T-cell (primary cell): ENCODE data around the gene SYNGR2. TPM values are rescaled to one million over a fixed set of nuclear protein-coding genes. Genes with fewer than 3 reads are reported as not detected.

Experiments
- ATAC-seq, 4 experiments: fragments of 200-7000 bp in 3 of 4; fragments of 150-1000 bp in 1 of 4; cut with Tn5 transposase; replicated peaks in 1 of 4; 1 replicate in 3 of 4; 2 replicates in 1 of 4; pipeline ENCODE4 v1.10.0; 2021; ENCODE audit warnings: moderate library complexity in 3 of 4, mild to moderate bottlenecking in 2 of 4, moderate number of reproducible peaks in 1 of 4
- CTCF ChIA-PET, 2 donors: fragments of 300-600 bp; sonication (Branson Sonifier 250); formaldehyde crosslinking; loops; one replicate each; lab custom pipeline; 2022; ENCODE audit warnings: antibody characterized with exemption in 2 of 2; lab: Charles Lee
- POLR2A ChIA-PET, 2 donors: fragments of 300-600 bp; sonication (Branson Sonifier 250); formaldehyde crosslinking; loops; one replicate each; lab custom pipeline; 2022; ENCODE audit warnings: antibody characterized with exemption in 2 of 2; lab: Charles Lee
- DNase-seq, 35 experiments: peaks; one replicate each; pipeline versions ENCODE4 v3.0.0 to v3.0.0-alpha.2; 2013 to 2023
- H3K27ac ChIP-seq: one replicate; pipeline ENCODE4 v1.5.1; 2013; ENCODE audit warnings: low read length
- H3K27me3 ChIP-seq, 2 experiments: replicated peaks in 1 of 2; 1 replicate in 1 of 2; 2 replicates in 1 of 2; pipeline versions ENCODE4 v1.6.1 to v1.7.0; 2013; ENCODE audit warnings: low read length in 1 of 2, mixed read lengths in 1 of 2; ENCODE audit not compliant: control insufficient read depth in 2 of 2, insufficient read depth in 2 of 2; ENCODE audit errors: extremely low read depth in 1 of 2
- H3K36me3 ChIP-seq, 2 donors: 1 replicate in 1 of 2; 2 replicates in 1 of 2; pipeline versions ENCODE4 v1.6.1 to v1.7.0; 2013; ENCODE audit warnings: low read length in 1 of 2; ENCODE audit not compliant: control insufficient read depth in 2 of 2, insufficient read depth in 1 of 2; ENCODE audit errors: extremely low read depth in 1 of 2
- H3K4me1 ChIP-seq, 2 experiments: 1 replicate in 1 of 2; 2 replicates in 1 of 2; pipeline versions ENCODE4 v1.6.1 to v1.7.0; 2013; ENCODE audit warnings: low read length in 2 of 2, mixed read lengths in 1 of 2; ENCODE audit not compliant: insufficient read depth in 2 of 2, control insufficient read depth in 1 of 2; ENCODE audit errors: extremely low read depth in 1 of 2
- H3K4me3 ChIP-seq, 2 donors: 1 replicate in 1 of 2; 2 replicates in 1 of 2; pipeline versions ENCODE4 v1.5.1 to v1.7.0; 2013; ENCODE audit warnings: mild to moderate bottlenecking in 2 of 2, low read length in 1 of 2, moderate library complexity in 1 of 2; ENCODE audit not compliant: control insufficient read depth in 1 of 2; ENCODE audit errors: extremely low read depth in 1 of 2
- H3K9me3 ChIP-seq: 2 replicates; pipeline ENCODE4 v1.7.0; 2013
- H3K27ac Mint-ChIP-seq, 2 donors: one replicate each; pipeline ENCODE4 v1.8.0; 2020 to 2021; ENCODE audit warnings: mild to moderate bottlenecking in 2 of 2, mixed read lengths in 2 of 2
- H3K27me3 Mint-ChIP-seq, 2 donors: one replicate each; pipeline ENCODE4 v1.8.0; 2021 to 2022; ENCODE audit warnings: mixed read lengths in 2 of 2
- H3K36me3 Mint-ChIP-seq: one replicate; pipeline ENCODE4 v1.8.0; 2021; ENCODE audit warnings: mixed read lengths
- H3K4me1 Mint-ChIP-seq, 3 donors: one replicate each; pipeline ENCODE4 v1.8.0; 2020 to 2022; ENCODE audit warnings: mixed read lengths in 3 of 3, mild to moderate bottlenecking in 1 of 3
- H3K4me3 Mint-ChIP-seq, 3 donors: one replicate each; pipeline ENCODE4 v1.8.0; 2020 to 2022; ENCODE audit warnings: mild to moderate bottlenecking in 3 of 3, mixed read lengths in 3 of 3, moderate library complexity in 3 of 3
- H3K9me3 Mint-ChIP-seq, 3 donors: one replicate each; pipeline ENCODE4 v1.8.0; 2020 to 2022; ENCODE audit warnings: mixed read lengths in 3 of 3
- WGBS: methylation state at CpG from one replicate; pipeline ENCODE4 v1.1.5; 2013; ENCODE audit warnings: missing lambda C conversion rate; ENCODE audit not compliant: insufficient coverage; 5-methylcytosine and 5-hydroxymethylcytosine counted together
- total RNA-seq, 35 experiments: library from RNA in 6 of 35; stranded (reverse) in 6 of 35; fragments of 120-200 nt in 1 of 35; gene quantifications; one replicate each; pipeline versions ENCODE4 v1.2.1 to v1.2.4 and lab custom pipeline; 2013 to 2026

The SYNGR2 gene
- total RNA-seq, 5 donors from 2014 or later (not counting 1 experiment from before 2014, with no cell fraction given): 56.0 to 86.3 (median 74.6) TPM

- POLR2A ChIA-PET: interaction anchor here in 1 of 2 donors (0.6 kb wide), 1 partner anchor 90 kb away, joined by 3 read pairs; no protein-coding TSS in a partner anchor
- Mint-ChIP-seq H3K4me3 (peak overlapping the region in 1 of 3 donors; percentile 58), H3K4me1 (peaks cover 17 to 24% (median 19%) of the 10 kb centered on the region in 3 donors), H3K27me3 (no peaks in the 10 kb centered on the region), H3K27ac (peak overlapping the region; percentile 45 to 73), H3K36me3 (no peaks in the 10 kb centered on the region), H3K9me3 (no peaks in the 10 kb centered on the region)
- peaks cover 3 to 19% of the 10 kb centered on the region in 2 experiments for H3K4me1 ChIP-seq
- CTCF ChIA-PET: no interaction called here
- no peaks in the 10 kb centered on the region for H3K9me3 ChIP-seq
- ATAC-seq (no peak), DNase-seq (no peak)
- H3K27me3 ChIP-seq: no peaks in the 10 kb centered on the region
- no peak overlapping the region for H3K27ac ChIP-seq
- no peak overlapping the region for H3K4me3 ChIP-seq
- no CpG with 5 or more reads among the region's 2 CpGs for WGBS
- H3K36me3 ChIP-seq: peaks cover 0 to 1% of the 10 kb centered on the region in 2 donors
These were observed 12.1 kb downstream of the SYNGR2 start for GRCh38 chr17:78180508-78180907.

- no peaks in the 10 kb centered on the region for H3K9me3 Mint-ChIP-seq
- H3K36me3 Mint-ChIP-seq: no peaks in the 10 kb centered on the region
- Histone ChIP-seq H3K27me3 (no peaks in the 10 kb centered on the region), H3K36me3 (no peaks in the 10 kb centered on the region), H3K27ac (no peak overlapping the region), H3K4me1 (peaks cover 0 to 21% of the 10 kb centered on the region in 2 experiments), H3K9me3 (no peaks in the 10 kb centered on the region), H3K4me3 (no peak overlapping the region)
- H3K27ac Mint-ChIP-seq: no peak overlapping the region
- peaks cover 0 to 17% (median 10%) of the 10 kb centered on the region in 3 donors for H3K4me1 Mint-ChIP-seq
- DNase-seq (no peak), ATAC-seq (no peak)
- H3K27me3 Mint-ChIP-seq: no peaks in the 10 kb centered on the region
- POLR2A ChIA-PET: no interaction called here
- H3K4me3 Mint-ChIP-seq: no peak overlapping the region
- CTCF ChIA-PET: no interaction called here
- 95% methylated on average over 9 of the region's 13 CpGs for WGBS
These were observed 14.1 kb downstream of the SYNGR2 start for GRCh38 chr17:78182504-78182903.

- CTCF ChIA-PET: no interaction called here
- Mint-ChIP-seq H3K27ac (no peak overlapping the region), H3K4me1 (peaks cover 0 to 19% (median 13%) of the 10 kb centered on the region in 3 donors), H3K9me3 (no peaks in the 10 kb centered on the region), H3K36me3 (no peaks in the 10 kb centered on the region), H3K4me3 (no peak overlapping the region), H3K27me3 (no peaks in the 10 kb centered on the region)
- Histone ChIP-seq H3K9me3 (no peaks in the 10 kb centered on the region), H3K4me1 (peaks cover 0 to 24% of the 10 kb centered on the region in 2 experiments), H3K27me3 (no peaks in the 10 kb centered on the region), H3K27ac (no peak overlapping the region), H3K4me3 (no peak overlapping the region), H3K36me3 (no peaks in the 10 kb centered on the region)
- POLR2A ChIA-PET: no interaction called here
- 97% methylated on average over 5 of the region's 12 CpGs for WGBS
- ATAC-seq (no peak), DNase-seq (no peak)
These were observed 15.5 kb downstream of the SYNGR2 start for GRCh38 chr17:78183916-78184315.

- no peak overlapping the region for H3K27ac ChIP-seq
- Mint-ChIP-seq H3K4me3 (no peak overlapping the region), H3K27ac (no peak overlapping the region), H3K9me3 (no peaks in the 10 kb centered on the region), H3K4me1 (peaks cover 0 to 19% (median 13%) of the 10 kb centered on the region in 3 donors), H3K36me3 (no peaks in the 10 kb centered on the region), H3K27me3 (no peaks in the 10 kb centered on the region)
- no peak overlapping the region for H3K4me3 ChIP-seq
- H3K27me3 ChIP-seq: no peaks in the 10 kb centered on the region
- ChIA-PET POLR2A (no interaction called here), CTCF (no interaction called here)
- no peaks in the 10 kb centered on the region for H3K9me3 ChIP-seq
- no peaks in the 10 kb centered on the region for H3K36me3 ChIP-seq
- peaks cover 0 to 23% of the 10 kb centered on the region in 2 experiments for H3K4me1 ChIP-seq
- 96% methylated on average over 8 of the region's 10 CpGs for WGBS
- no peak for DNase-seq
- no peak for ATAC-seq
These were observed 16.0 kb downstream of the SYNGR2 start for GRCh38 chr17:78184351-78184750.

DNA sequence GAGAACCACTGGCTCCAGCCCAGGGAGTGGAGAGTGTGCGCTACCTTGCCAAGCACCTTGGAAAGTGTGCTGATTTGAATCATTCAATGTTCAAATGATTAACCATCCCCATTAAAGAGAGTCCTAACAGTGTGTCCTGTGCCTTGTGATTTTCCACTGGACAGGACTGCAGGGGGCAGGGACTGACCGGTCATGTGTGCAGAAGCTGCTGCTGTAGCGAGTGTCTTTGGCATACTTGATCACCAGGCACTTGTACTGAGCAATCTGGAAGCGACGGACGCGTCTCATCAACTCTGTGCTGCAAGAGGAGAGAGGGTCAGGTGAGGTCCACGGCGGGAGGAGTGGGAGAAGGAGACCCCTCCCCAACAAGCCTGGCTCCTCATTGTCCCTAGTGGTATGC is 16.5 kb downstream of the SYNGR2 start:
- Mint-ChIP-seq H3K27ac (peak overlapping the region in 1 of 2 donors; percentile 28), H3K4me1 (peaks cover 0 to 19% (median 13%) of the 10 kb centered on the region in 3 donors), H3K9me3 (no peaks in the 10 kb centered on the region), H3K27me3 (no peaks in the 10 kb centered on the region), H3K36me3 (no peaks in the 10 kb centered on the region), H3K4me3 (peak overlapping the region in 1 of 3 donors; percentile 29)
- Histone ChIP-seq H3K27me3 (no peaks in the 10 kb centered on the region), H3K36me3 (no peaks in the 10 kb centered on the region), H3K4me1 (peaks cover 0 to 18% of the 10 kb centered on the region in 2 experiments), H3K27ac (no peak overlapping the region), H3K9me3 (no peaks in the 10 kb centered on the region), H3K4me3 (no peak overlapping the region)
- ATAC-seq: no peak
- ChIA-PET CTCF (no interaction called here), POLR2A (no interaction called here)
- no peak for DNase-seq
- WGBS: 91% methylated on average over 6 of the region's 9 CpGs

DNA sequence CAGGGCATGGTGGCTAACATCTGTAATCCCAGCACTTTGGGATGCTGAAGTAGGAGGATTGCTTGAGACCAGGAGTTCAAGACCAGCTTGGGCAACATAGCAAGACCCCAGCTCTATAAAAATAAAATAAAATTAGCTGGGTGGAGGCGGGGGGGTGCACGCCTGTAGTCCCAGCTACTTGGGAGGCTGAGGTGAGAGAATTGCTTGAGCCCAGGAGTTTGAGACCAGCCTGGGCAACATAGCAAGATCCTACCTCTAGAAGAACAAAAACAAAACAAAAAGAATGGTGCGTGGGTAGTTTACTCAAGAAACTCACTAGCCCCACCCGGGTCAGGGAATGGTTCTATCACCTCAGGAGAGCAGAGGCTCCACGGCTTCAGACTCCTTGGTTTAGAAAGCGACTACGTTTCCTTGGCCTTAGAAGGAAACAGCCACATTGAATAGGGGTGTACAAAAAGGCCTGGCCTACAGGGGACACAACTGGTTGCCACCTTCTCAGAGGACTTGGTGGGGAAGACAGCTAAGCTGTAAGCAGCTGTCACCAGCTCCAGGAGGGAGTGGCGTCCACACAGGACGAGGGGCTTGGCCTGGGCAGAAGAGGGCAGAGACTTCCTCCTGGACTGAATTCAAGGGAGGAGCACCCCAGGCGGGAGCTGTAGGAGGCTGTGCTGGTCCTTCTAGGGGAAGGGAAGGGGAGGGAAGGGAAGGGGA is 17.8 kb downstream of the SYNGR2 start:
- H3K4me1 ChIP-seq: peaks cover 0 to 16% of the 10 kb centered on the region in 2 experiments
- peak overlapping the region; percentile 61 to 64 (median 63) for H3K4me3 Mint-ChIP-seq
- H3K27ac ChIP-seq: no peak overlapping the region
- POLR2A ChIA-PET: no interaction called here
- no peak for DNase-seq
- no peaks in the 10 kb centered on the region for H3K36me3 ChIP-seq
- H3K4me1 Mint-ChIP-seq: peaks cover 0 to 12% (median 8%) of the 10 kb centered on the region in 3 donors
- H3K9me3 ChIP-seq: no peaks in the 10 kb centered on the region
- H3K9me3 Mint-ChIP-seq: no peaks in the 10 kb centered on the region
- H3K4me3 ChIP-seq: no peak overlapping the region
- WGBS: 83% methylated on average over 4 of the region's 10 CpGs
- H3K36me3 Mint-ChIP-seq: no peaks in the 10 kb centered on the region
- peak overlapping the region in 1 of 2 donors; percentile 17 for H3K27ac Mint-ChIP-seq
- H3K27me3 ChIP-seq: no peaks in the 10 kb centered on the region
- H3K27me3 Mint-ChIP-seq: no peaks in the 10 kb centered on the region
- CTCF ChIA-PET: interaction anchor here (0.6 to 1.0 kb wide), 3 partner anchors 46 to 1808 kb away, joined by 4 to 5 read pairs (median 5); no protein-coding TSS in a partner anchor
- ATAC-seq: no peak
